Ishikawa (cell line): ENCODE results near the gene IFI44L.

Experiments
- CEBPB ChIP-seq: IDR thresholded peaks from 2 replicates; pipeline ENCODE4 v1.6.1; 2012
- CREB1 ChIP-seq: IDR thresholded peaks from 2 replicates; pipeline ENCODE4 v1.6.1; 2012; ENCODE audit warnings: low read depth
- EGR1 ChIP-seq: IDR thresholded peaks from 2 replicates; pipeline ENCODE4 v1.6.1; 2012
- EP300 ChIP-seq: IDR thresholded peaks from 2 replicates; pipeline ENCODE4 v1.6.1; 2012; ENCODE audit warnings: borderline replicate concordance
- MAX ChIP-seq: IDR thresholded peaks from 2 replicates; pipeline ENCODE4 v1.6.1; 2012
- RAD21 ChIP-seq: IDR thresholded peaks from 2 replicates; pipeline ENCODE4 v1.6.1; 2012; ENCODE audit warnings: low read depth
- REST ChIP-seq: IDR thresholded peaks from 2 replicates; pipeline ENCODE4 v1.6.1; 2012; ENCODE audit warnings: low read depth, mild to moderate bottlenecking
- TAF1 ChIP-seq: IDR thresholded peaks from 2 replicates; pipeline ENCODE4 v1.6.1; 2012; ENCODE audit warnings: low read depth, mild to moderate bottlenecking
- TEAD4 ChIP-seq: IDR thresholded peaks from 2 replicates; pipeline ENCODE4 v1.6.1; 2012
- USF1 ChIP-seq: IDR thresholded peaks from 2 replicates; pipeline ENCODE4 v1.6.1; 2012
- YY1 ChIP-seq: IDR thresholded peaks from 2 replicates; pipeline ENCODE4 v1.6.1; 2012; ENCODE audit warnings: low read depth
- ZBTB7A ChIP-seq: IDR thresholded peaks from 2 replicates; pipeline ENCODE4 v1.6.1; 2012; ENCODE audit warnings: low read depth

GRCh38 chr1:78604643-78605042, 15.6 kb upstream of the IFI44L start:
- TF ChIP-seq EP300 (no peak), TAF1 (no peak), MAX (no peak), CEBPB (no peak), YY1 (no peak), REST (no peak), CREB1 (no peak), ZBTB7A (no peak), RAD21 (no peak), USF1 (no peak), TEAD4 (no peak), EGR1 (no peak)
